Measurements from ENCODE around the gene NTPCR. TPM values are rescaled to one million over a fixed set of nuclear protein-coding genes. Genes with fewer than 3 reads are reported as not detected.

Gene NTPCR
- polyA plus RNA-seq, 2 of the 4 experiments (the other 2 are of a cell fraction): 69.9 to 83.6 TPM

DNA sequence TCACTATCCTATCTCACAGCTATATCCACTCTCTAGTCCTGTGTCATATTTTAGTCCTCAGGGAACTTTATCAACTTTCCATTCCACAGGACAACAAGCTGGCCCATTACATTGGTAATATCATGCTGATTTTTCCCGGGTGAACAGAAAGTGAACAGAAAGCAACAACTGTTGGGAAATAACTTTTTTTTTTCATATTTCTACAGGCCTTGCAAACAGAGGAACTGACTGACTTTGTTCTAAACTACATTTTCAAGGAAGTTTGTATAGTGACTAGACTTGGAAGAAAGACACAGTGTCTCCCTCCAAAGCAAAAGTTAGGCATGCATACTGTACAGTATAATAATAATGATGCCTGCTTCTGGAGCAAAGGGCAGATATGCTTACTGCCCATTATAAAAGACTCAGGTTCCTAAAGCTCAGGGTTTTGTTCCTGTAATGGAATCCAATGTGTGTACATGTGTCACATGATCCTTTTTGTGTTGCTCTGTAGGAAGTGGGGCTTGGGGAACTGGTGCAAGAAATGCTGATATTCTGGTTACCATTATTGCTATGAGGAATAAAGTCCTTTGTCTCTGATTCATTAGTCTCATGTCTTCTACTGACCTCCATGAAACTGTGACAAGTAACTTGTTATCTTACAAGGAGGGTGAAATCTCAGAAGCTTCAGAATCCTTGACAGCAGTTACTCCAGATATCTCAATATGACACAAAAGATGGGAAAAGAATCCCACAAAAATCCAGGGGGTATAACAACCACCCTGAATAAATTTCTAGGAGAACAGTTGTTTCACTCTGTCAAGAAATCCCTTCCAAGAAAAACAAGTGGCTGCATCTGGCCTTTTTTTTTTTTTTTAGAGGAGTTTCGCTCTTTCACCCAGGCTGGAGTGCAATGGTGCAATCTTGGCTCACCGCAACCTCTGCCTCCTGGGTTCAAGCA, 17.7 kb upstream of the NTPCR start:
- whole genome bisulfite sequencing (ENCODE audit: missing lambda C conversion rate): 78% methylated on average over 3 of the region's 3 CpGs
- FAIRE-seq (no peak), ATAC-seq (no peak), DNase-seq (ENCODE audit: low read depth in 1 of 2, low spot score in 1 of 2) (no peak)
- CTCF ChIA-PET: interaction anchor here (0.6 to 0.7 kb wide), 2 partner anchors 217 to 260 kb away, joined by 3 read pairs; no protein-coding TSS in a partner anchor
- TF ChIP-seq KDM1A (IDR thresholded peaks at IDR 0.05; ENCODE audit: low read depth) (no peak), JUN (IDR thresholded peaks at IDR 0.05) (no peak), BHLHE40 (IDR thresholded peaks at IDR 0.05; ENCODE audit: low read depth, low read length) (no peak)
- TF ChIP-seq, protein P1, sequence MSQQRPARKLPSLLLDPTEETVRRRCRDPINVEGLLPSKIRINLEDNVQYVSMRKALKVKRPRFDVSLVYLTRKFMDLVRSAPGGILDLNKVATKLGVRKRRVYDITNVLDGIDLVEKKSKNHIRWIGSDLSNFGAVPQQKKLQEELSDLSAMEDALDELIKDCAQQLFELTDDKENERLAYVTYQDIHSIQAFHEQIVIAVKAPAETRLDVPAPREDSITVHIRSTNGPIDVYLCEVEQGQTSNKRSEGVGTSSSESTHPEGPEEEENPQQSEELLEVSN (IDR thresholded peaks at IDR 0.05; ENCODE audit: borderline replicate concordance, low read depth): no peak
- TF ChIP-seq, protein P2, sequence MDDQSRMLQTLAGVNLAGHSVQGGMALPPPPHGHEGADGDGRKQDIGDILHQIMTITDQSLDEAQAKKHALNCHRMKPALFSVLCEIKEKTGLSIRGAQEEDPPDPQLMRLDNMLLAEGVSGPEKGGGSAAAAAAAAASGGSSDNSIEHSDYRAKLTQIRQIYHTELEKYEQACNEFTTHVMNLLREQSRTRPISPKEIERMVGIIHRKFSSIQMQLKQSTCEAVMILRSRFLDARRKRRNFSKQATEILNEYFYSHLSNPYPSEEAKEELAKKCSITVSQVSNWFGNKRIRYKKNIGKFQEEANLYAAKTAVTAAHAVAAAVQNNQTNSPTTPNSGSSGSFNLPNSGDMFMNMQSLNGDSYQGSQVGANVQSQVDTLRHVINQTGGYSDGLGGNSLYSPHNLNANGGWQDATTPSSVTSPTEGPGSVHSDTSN (IDR thresholded peaks at IDR 0.05): no peak
- TF ChIP-seq, protein P3, sequence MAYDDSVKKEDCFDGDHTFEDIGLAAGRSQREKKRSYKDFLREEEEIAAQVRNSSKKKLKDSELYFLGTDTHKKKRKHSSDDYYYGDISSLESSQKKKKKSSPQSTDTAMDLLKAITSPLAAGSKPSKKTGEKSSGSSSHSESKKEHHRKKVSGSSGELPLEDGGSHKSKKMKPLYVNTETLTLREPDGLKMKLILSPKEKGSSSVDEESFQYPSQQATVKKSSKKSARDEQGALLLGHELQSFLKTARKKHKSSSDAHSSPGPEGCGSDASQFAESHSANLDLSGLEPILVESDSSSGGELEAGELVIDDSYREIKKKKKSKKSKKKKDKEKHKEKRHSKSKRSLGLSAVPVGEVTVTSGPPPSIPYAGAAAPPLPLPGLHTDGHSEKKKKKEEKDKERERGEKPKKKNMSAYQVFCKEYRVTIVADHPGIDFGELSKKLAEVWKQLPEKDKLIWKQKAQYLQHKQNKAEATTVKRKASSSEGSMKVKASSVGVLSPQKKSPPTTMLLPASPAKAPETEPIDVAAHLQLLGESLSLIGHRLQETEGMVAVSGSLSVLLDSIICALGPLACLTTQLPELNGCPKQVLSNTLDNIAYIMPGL (CRISPR knock-in tag; IDR thresholded peaks at IDR 0.05; ENCODE audit: borderline replicate concordance): no peak
- Histone ChIP-seq H3K27ac (no peak overlapping the region), H3K9me3 (no peaks in the 10 kb centered on the region), H3K4me3 (no peak overlapping the region), H3K4me2 (no peak overlapping the region), H3K4me1 (peaks cover 3% of the 10 kb centered on the region; the same call in 1 of the 3 replicates)
- POLR2A ChIA-PET: no interaction called here

DNA sequence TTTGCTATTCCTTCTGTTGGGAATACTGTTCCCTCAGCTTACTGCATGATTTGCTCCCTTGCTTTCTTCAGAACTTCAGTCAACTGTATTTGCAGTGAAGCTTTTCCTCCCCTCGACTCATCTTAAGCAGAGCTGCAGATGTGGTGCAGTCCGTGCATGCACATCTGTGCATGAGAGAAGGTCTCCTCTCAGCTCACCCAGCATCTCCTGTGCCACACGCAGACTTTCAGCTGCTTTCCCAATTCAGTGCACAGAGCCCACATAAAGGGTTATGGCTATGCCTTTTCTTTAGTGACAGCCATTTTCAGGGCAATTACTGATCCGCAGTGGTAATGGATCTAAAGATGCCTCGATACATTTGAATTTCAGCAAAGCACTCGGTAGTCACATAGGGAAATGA, 13.5 kb upstream of the NTPCR start:
- ChIA-PET POLR2A (no interaction called here), CTCF (interaction anchor here (1.0 to 1.7 kb wide), 3 partner anchors 8 to 17 kb away, joined by 3 to 4 read pairs (median 4); no protein-coding TSS in a partner anchor)
- WGBS (ENCODE audit: missing lambda C conversion rate): 82% methylated on average over 6 of the region's 6 CpGs
- H3K4me1 ChIP-seq: peaks cover 8% of the 10 kb centered on the region; the same call in 1 of the 3 replicates
- TF ChIP-seq HOXB5 (CRISPR knock-in tag; IDR thresholded peaks at IDR 0.05) (no peak), RFX5 (IDR thresholded peaks at IDR 0.05) (no peak), JUN (IDR thresholded peaks at IDR 0.05) (no peak), NFE2L2 (conservative IDR thresholded peaks at IDR 0.05; ENCODE audit: low read length) (no peak), POLR2AphosphoS2 (conservative IDR thresholded peaks at IDR 0.05; ENCODE audit: low read length) (no peak), EP300 (IDR thresholded peaks at IDR 0.05) (no peak), KDM1A (IDR thresholded peaks at IDR 0.05; ENCODE audit: low read depth) (no peak), CHD4 (IDR thresholded peaks at IDR 0.05; ENCODE audit: borderline replicate concordance) (no peak), CHD2 (IDR thresholded peaks at IDR 0.05; ENCODE audit: low read length, partially characterized antibody) (no peak), ZNF302 (CRISPR knock-in tag; IDR thresholded peaks at IDR 0.05) (no peak), HOXB13 (CRISPR knock-in tag; IDR thresholded peaks at IDR 0.05; ENCODE audit: low read depth) (no peak), MAZ (IDR thresholded peaks at IDR 0.05; ENCODE audit: borderline replicate concordance, low read depth, low read length) (no peak)
- TF ChIP-seq, protein P2 (IDR thresholded peaks at IDR 0.05): no peak
- TF ChIP-seq, protein P4, sequence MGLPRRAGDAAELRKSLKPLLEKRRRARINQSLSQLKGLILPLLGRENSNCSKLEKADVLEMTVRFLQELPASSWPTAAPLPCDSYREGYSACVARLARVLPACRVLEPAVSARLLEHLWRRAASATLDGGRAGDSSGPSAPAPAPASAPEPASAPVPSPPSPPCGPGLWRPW (IDR thresholded peaks at IDR 0.05): no peak
- TF ChIP-seq, protein P5, sequence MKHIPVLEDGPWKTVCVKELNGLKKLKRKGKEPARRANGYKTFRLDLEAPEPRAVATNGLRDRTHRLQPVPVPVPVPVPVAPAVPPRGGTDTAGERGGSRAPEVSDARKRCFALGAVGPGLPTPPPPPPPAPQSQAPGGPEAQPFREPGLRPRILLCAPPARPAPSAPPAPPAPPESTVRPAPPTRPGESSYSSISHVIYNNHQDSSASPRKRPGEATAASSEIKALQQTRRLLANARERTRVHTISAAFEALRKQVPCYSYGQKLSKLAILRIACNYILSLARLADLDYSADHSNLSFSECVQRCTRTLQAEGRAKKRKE (CRISPR knock-in tag; IDR thresholded peaks at IDR 0.05; ENCODE audit: low read depth): no peak
- DNase-seq (ENCODE audit: low read depth in 1 of 2, low spot score in 1 of 2): no peak
- no peak overlapping the region for H3K4me2 ChIP-seq
- no peak overlapping the region for H3K27ac ChIP-seq
- no peak overlapping the region for H3K4me3 ChIP-seq
- no peak for FAIRE-seq
- no peak for ATAC-seq
- no peaks in the 10 kb centered on the region for H3K9me3 ChIP-seq
